Lower lobe of right lung (tissue), 2 donors: ENCODE results near the gene CT45A3. TPM values are rescaled to one million over a fixed set of nuclear protein-coding genes. Genes with fewer than 3 reads are reported as not detected.
"Not testable (repeated sequence)": the region's sequence is repeated elsewhere in the genome, so short reads cannot be mapped to it uniquely, and the experiment has no call there.

Experiments
- ATAC-seq, 2 donors: fragments of 200-7000 bp; cut with Tn5 transposase; one replicate each; pipeline ENCODE4 v1.9.1; 2020 to 2022; ENCODE audit warnings: mild to moderate bottlenecking in 2 of 2, moderate library complexity in 2 of 2
- DNase-seq: peaks from one replicate; pipeline ENCODE4 v3.0.0-alpha.2; 2020
- H3K27ac ChIP-seq: fragments of 200-600 bp; one replicate; pipeline ENCODE4 v1.8.0; 2022
- H3K27me3 ChIP-seq: fragments of 200-600 bp; one replicate; pipeline ENCODE4 v1.8.0; 2022; ENCODE audit warnings: low read depth
- H3K36me3 ChIP-seq: fragments of 200-600 bp; one replicate; pipeline ENCODE4 v1.8.0; 2022; ENCODE audit warnings: mild to moderate bottlenecking
- H3K4me1 ChIP-seq: fragments of 200-600 bp; one replicate; pipeline ENCODE4 v1.8.0; 2022
- H3K4me3 ChIP-seq: fragments of 200-600 bp; one replicate; pipeline ENCODE4 v1.8.0; 2022; ENCODE audit warnings: mild to moderate bottlenecking
- H3K9me3 ChIP-seq: fragments of 200-600 bp; one replicate; pipeline ENCODE4 v1.8.0; 2022
- intact Hi-C: fragments of 100-400 bp; cut with DNase I; formaldehyde crosslinking; loops from one replicate; pipeline ENCODE4 v1.11.0; 2022
- long read RNA-seq: library from polyadenylated mRNA; unstranded; transcript quantifications from one replicate; pipeline ENCODE4 v2.0.0, GENCODE V29; 2021
- total RNA-seq: library from RNA; stranded (reverse); fragmentation: NEBNext Ultra II Directional; extraction: Animal tissue kit (Norgen Biotek cat#: 25700); gene quantifications from one replicate; pipeline ENCODE4 v1.2.1, GENCODE V29; 2021
- TF ChIP-seq, protein P1 (sequence below): fragments of 200-600 bp; IDR thresholded peaks from one replicate; pipeline ENCODE4 v1.8.0; 2022; ENCODE audit warnings: antibody characterized with exemption, mild to moderate bottlenecking
- donor health status: DM: no; HTN: yes; CAD: no; lungs with severe emphysema.

Gene CT45A3, protein sequence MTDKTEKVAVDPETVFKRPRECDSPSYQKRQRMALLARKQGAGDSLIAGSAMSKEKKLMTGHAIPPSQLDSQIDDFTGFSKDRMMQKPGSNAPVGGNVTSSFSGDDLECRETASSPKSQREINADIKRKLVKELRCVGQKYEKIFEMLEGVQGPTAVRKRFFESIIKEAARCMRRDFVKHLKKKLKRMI
- total RNA-seq: not detected
- long read RNA-seq: 0 reads

DNA sequence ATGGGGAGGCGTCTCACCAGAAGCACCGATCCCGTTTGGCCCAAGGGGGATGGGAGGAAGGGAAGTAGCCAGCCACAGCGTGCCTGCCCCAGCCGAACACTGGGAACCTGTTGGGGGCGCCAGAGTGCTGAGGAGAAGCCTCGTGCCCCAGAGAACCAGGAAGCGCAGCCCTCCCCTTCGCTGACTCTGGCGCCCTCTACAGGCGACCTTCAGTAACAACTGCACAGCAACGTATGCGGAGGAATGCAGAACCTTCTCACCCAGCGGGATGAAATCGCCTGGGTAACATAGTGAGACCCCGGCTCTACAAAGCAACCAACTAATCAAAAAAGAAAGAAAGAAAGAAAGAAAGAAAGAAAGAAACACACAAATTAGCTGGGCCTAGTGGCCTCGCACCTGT, at the start of gene CT45A3:
CT45A3 (minus strand) TSS at position 101 of the 400 bp plus-strand sequence. CDS start 3,747 bp downstream, outside the sequence.
- intact Hi-C loops, DNase-seq, H3K9me3 ChIP-seq, ATAC-seq, H3K36me3 ChIP-seq, H3K27me3 ChIP-seq, H3K4me1 ChIP-seq, H3K27ac ChIP-seq, H3K4me3 ChIP-seq: not testable (repeated sequence)

- H3K27ac ChIP-seq, H3K9me3 ChIP-seq, H3K4me3 ChIP-seq, H3K27me3 ChIP-seq, DNase-seq, intact Hi-C loops, H3K36me3 ChIP-seq, H3K4me1 ChIP-seq, ATAC-seq: not testable (repeated sequence)
Measured at GRCh38 chrX:135802687-135803086, 34.7 kb upstream of the CT45A3 start, which contains the start of gene CT45A6. TSS of gene CT45A6 (minus strand) at chrX:135802787. CDS start at chrX:135798993, 3,794 bp downstream.

GRCh38 chrX:135785403-135785802, 17.4 kb upstream of the CT45A3 start, which contains the start of gene CT45A5:
TSS of gene CT45A5 (minus strand) at chrX:135785503. CDS start at chrX:135781729, 3,774 bp downstream.
- intact Hi-C loops: not testable (repeated sequence)

GRCh38 chrX:135744739-135745138, 23.3 kb downstream of the CT45A3 start:
- H3K27me3 ChIP-seq, H3K9me3 ChIP-seq, ATAC-seq, DNase-seq, intact Hi-C loops, H3K27ac ChIP-seq, H3K4me1 ChIP-seq, H3K4me3 ChIP-seq, H3K36me3 ChIP-seq: not testable (repeated sequence)

More at GRCh38 chrX:135785403-135785802, 17.4 kb upstream of the CT45A3 start, which contains the start of gene CT45A5:
- H3K4me3 ChIP-seq, H3K9me3 ChIP-seq, H3K36me3 ChIP-seq, H3K27ac ChIP-seq, ATAC-seq, DNase-seq, H3K4me1 ChIP-seq, H3K27me3 ChIP-seq: not testable (repeated sequence)

DNA sequence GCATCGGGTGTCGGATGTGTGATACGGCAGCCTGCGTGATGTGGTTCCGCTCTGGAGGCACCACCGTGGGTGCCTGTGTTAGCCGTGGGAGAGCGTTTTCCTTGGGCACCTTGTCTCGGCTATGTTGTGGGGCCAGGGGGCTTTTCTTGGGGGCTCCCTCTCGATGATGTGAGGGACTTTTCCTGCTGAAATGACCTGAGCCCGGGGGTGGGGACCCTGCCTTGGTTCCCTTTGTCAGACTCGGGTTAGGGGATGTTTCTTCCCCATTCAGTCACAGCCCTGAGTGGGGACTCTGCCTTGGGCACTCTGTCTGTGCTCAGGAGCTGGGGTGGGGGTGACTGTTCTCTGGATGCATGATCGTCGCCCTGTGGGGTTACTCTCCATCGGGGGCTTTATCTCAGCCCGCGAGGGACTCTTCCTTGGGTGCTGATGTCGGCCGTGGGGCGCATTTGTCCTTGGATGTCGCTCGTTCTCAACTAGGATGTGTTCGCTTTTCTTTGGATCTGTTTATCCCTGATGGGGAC, 26.7 kb downstream of the CT45A3 start:
- intact Hi-C loops: no loop called here
- no peak for ATAC-seq

DNA sequence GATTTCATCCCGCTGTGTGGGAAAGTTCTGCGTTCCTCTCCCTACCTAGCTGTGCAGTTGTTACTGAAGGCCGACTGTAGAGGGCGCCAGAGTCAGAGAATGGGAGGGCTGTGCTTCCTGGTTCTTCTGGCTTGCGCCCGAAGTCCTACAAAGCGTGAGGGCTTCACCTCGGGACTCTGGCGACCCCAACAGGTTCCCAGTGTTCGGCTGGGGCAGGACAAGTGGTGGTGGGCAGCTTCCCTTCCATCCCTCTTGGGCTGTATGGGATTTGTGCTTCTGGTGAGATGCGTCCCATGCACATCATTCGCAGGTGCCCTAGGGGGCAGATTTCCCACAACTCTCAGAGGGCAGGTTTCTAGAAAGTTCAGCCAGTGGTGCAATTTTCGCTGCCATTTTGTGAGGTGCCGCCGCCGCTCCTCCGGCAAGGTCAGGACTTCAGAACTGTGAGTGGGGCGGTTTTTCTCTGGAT, 27.3 kb downstream of the CT45A3 start:
- Histone ChIP-seq H3K4me1 (no peaks in the 10 kb centered on the region), H3K27ac (no peak overlapping the region), H3K4me3 (no peak overlapping the region), H3K36me3 (no peaks in the 10 kb centered on the region), H3K27me3 (no peaks in the 10 kb centered on the region), H3K9me3 (no peaks in the 10 kb centered on the region)
- intact Hi-C loops: no loop called here
- no peak for DNase-seq
- peak in 1 of 2 donors; percentile 29 for ATAC-seq
- TF ChIP-seq, protein P1, sequence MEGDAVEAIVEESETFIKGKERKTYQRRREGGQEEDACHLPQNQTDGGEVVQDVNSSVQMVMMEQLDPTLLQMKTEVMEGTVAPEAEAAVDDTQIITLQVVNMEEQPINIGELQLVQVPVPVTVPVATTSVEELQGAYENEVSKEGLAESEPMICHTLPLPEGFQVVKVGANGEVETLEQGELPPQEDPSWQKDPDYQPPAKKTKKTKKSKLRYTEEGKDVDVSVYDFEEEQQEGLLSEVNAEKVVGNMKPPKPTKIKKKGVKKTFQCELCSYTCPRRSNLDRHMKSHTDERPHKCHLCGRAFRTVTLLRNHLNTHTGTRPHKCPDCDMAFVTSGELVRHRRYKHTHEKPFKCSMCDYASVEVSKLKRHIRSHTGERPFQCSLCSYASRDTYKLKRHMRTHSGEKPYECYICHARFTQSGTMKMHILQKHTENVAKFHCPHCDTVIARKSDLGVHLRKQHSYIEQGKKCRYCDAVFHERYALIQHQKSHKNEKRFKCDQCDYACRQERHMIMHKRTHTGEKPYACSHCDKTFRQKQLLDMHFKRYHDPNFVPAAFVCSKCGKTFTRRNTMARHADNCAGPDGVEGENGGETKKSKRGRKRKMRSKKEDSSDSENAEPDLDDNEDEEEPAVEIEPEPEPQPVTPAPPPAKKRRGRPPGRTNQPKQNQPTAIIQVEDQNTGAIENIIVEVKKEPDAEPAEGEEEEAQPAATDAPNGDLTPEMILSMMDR: peak; percentile 34

More for the DNA sequence above, 26.7 kb downstream of the CT45A3 start:
- Histone ChIP-seq H3K27me3 (no peaks in the 10 kb centered on the region), H3K27ac (no peak overlapping the region), H3K9me3 (no peaks in the 10 kb centered on the region), H3K36me3 (no peaks in the 10 kb centered on the region), H3K4me1 (no peaks in the 10 kb centered on the region), H3K4me3 (no peak overlapping the region)
- TF ChIP-seq, protein P1: no peak
- DNase-seq: no peak

GRCh38 chrX:135737366-135738071, 30.5 kb downstream of the CT45A3 start:
- TF ChIP-seq, protein P1: no peak
- H3K4me1 ChIP-seq: no peaks in the 10 kb centered on the region
- DNase-seq: no peak
- H3K9me3 ChIP-seq: no peaks in the 10 kb centered on the region
- no peaks in the 10 kb centered on the region for H3K27me3 ChIP-seq
- H3K36me3 ChIP-seq: no peaks in the 10 kb centered on the region
- no peak for ATAC-seq
- H3K4me3 ChIP-seq: no peak overlapping the region
- intact Hi-C loops: no loop called here
- no peak overlapping the region for H3K27ac ChIP-seq

DNA sequence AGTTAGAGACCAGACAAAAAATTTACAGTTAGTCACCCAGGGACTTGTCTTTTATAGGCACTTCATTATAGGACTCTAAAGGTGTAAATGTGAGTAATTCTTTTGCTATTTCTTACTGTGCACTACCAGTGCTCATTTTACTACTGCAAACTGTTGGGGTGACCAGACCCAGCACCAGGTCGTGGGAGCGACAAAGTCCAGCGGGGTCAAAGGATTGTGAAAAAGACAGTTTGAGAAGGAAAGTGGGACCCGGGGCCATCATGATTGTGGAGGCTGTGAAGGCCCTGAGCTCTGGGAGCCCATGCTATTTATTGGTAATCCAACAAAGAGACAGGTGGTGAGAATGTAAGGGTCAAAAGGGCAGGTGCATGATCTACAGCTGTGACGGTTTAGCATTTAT, 33.3 kb downstream of the CT45A3 start:
- H3K27me3 ChIP-seq, H3K4me3 ChIP-seq, intact Hi-C loops, ATAC-seq, H3K9me3 ChIP-seq, H3K4me1 ChIP-seq, DNase-seq, H3K36me3 ChIP-seq, H3K27ac ChIP-seq: not testable (repeated sequence)
